ENCODE measurements around the gene GHR.

The GHR gene

DNA sequence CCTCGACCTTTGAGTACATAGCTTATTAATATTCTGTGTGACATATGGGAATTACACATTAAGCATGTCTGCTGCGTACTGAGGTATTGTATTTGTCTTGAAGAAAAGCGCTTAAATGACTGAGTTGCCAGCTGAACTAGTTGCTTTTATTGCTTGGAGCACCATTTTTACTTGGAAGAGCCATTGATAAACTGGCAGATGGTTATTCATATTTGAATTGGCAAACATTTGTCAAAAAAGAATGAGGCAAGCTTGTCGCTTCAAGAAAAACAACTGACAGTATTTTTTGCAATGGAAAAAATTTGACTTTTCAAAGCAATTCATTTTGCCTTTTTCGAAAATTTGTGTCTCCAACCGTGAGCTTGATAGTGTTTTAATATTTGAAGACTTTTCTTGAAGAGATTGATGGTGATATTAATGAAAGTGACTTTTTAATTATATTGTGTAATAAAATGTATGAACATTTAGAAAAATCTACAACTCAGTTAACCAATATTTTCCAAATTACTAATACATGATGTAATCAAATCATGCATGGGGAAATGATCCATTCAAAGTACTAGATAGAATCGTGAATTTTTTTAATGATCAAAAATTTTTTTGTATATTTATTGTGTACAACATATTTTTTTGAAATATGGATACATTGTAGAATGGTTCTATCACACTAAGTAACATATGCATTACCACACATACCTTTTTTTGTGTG, 278.3 kb downstream of the GHR start:
- CTCF ChIA-PET: no interaction called here
- POLR2A ChIA-PET: interaction anchor here (0.9 kb wide), 1 partner anchor 18 kb away, joined by 3 read pairs; no protein-coding TSS in a partner anchor
- no peaks in the 10 kb centered on the region for H3K36me3 ChIP-seq (ENCODE audit: control insufficient read depth in 4 of 4, insufficient read depth in 4 of 4, low read length in 3 of 4)
- H3K27me3 ChIP-seq (replicated peaks in 2 of 5; ENCODE audit: control insufficient read depth in 4 of 5, insufficient read depth in 5 of 5, low read length in 4 of 5): no peaks in the 10 kb centered on the region
- 100% methylated on average over 2 of the region's 7 CpGs for WGBS (ENCODE audit: insufficient coverage)
- H3K4me1 ChIP-seq (ENCODE audit: control extremely low read depth in 1 of 4, control insufficient read depth in 4 of 4, insufficient read depth in 4 of 4, low read length in 3 of 4): no peaks in the 10 kb centered on the region
- no peak overlapping the region for H3K27ac ChIP-seq (ENCODE audit: insufficient read depth in 1 of 2, low read depth in 1 of 2, low read length in 2 of 2, poor library complexity in 1 of 2, severe bottlenecking in 2 of 2)
- no peak overlapping the region for H3K4me3 ChIP-seq (ENCODE audit: control insufficient read depth in 1 of 7, extremely low read depth in 1 of 7, insufficient read depth in 4 of 7, low read depth in 2 of 7, low read length in 6 of 7)
- no peak for DNase-seq
- peaks cover 0 to 16% (median 0%) of the 10 kb centered on the region in 5 experiments for H3K9me3 ChIP-seq (ENCODE audit: control extremely low read depth in 1 of 5, control insufficient read depth in 4 of 5, insufficient read depth in 2 of 5, low read depth in 1 of 5, low read length in 4 of 5)

DNA sequence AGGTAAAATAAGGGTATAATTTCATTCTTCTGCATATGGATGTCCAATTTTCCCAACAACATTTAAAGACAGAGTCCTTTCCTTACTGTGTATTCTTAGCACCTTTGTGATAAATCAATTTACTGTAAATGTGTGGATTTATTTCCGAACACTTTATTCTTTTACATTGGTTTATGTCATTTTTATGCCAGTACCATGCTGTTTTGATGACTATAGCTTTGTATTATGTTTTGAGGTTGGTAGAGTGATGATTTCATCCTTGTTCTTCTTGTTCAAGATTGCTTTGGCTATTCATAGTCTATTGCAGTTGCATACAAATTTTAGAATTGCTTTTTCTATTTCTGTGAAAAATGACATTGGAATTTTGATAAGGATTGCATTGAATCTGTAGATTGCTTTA, 280.0 kb downstream of the GHR start:
- ChIA-PET POLR2A (no interaction called here), CTCF (no interaction called here)
- H3K9me3 ChIP-seq (ENCODE audit: control extremely low read depth in 1 of 5, control insufficient read depth in 4 of 5, insufficient read depth in 2 of 5, low read depth in 1 of 5, low read length in 4 of 5): peaks cover 0 to 17% (median 0%) of the 10 kb centered on the region in 5 experiments
- WGBS (ENCODE audit: insufficient coverage): no CpG with 5 or more reads among the region's 1 CpG
- no peak for DNase-seq
- H3K4me3 ChIP-seq (ENCODE audit: control insufficient read depth in 1 of 7, extremely low read depth in 1 of 7, insufficient read depth in 4 of 7, low read depth in 2 of 7, low read length in 6 of 7): no peak overlapping the region
- no peaks in the 10 kb centered on the region for H3K27me3 ChIP-seq (replicated peaks in 2 of 5; ENCODE audit: control insufficient read depth in 4 of 5, insufficient read depth in 5 of 5, low read length in 4 of 5)
- H3K36me3 ChIP-seq (ENCODE audit: control insufficient read depth in 4 of 4, insufficient read depth in 4 of 4, low read length in 3 of 4): no peaks in the 10 kb centered on the region
- no peak overlapping the region for H3K27ac ChIP-seq (ENCODE audit: insufficient read depth in 1 of 2, low read depth in 1 of 2, low read length in 2 of 2, poor library complexity in 1 of 2, severe bottlenecking in 2 of 2)
- no peaks in the 10 kb centered on the region for H3K4me1 ChIP-seq (ENCODE audit: control extremely low read depth in 1 of 4, control insufficient read depth in 4 of 4, insufficient read depth in 4 of 4, low read length in 3 of 4)

DNA sequence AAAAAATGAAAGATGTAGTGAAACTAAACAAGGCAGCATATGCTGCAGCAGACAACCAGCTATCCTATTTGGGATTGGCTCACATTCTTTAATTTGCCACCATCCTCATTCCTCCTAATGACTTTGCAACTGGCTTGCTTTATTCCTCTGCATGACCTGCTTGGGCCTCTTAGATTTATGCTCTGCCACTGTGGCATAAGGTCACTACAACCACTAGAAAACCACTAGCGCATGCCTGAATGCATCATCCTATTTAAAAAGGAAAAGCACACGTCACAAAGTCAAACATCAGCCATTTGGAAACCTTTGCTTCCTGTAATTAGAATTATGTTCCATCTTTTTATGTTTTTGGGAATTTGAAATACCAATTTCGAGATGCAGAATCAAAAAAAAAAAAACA, 292.5 kb downstream of the GHR start:
- ChIA-PET CTCF (no interaction called here), POLR2A (no interaction called here)
- 6% methylated on average over 2 of the region's 3 CpGs for WGBS (ENCODE audit: insufficient coverage)
- DNase-seq: peak; percentile 49 to 82 (median 70)
- Histone ChIP-seq H3K27me3 (replicated peaks in 2 of 5; ENCODE audit: control insufficient read depth in 4 of 5, insufficient read depth in 5 of 5, low read length in 4 of 5) (no peaks in the 10 kb centered on the region), H3K4me1 (ENCODE audit: control extremely low read depth in 1 of 4, control insufficient read depth in 4 of 4, insufficient read depth in 4 of 4, low read length in 3 of 4) (peaks cover 12 to 34% (median 20%) of the 10 kb centered on the region in 4 experiments), H3K9me3 (ENCODE audit: control extremely low read depth in 1 of 5, control insufficient read depth in 4 of 5, insufficient read depth in 2 of 5, low read depth in 1 of 5, low read length in 4 of 5) (no peaks in the 10 kb centered on the region), H3K4me3 (ENCODE audit: control insufficient read depth in 1 of 7, extremely low read depth in 1 of 7, insufficient read depth in 4 of 7, low read depth in 2 of 7, low read length in 6 of 7) (peak overlapping the region in 1 of 7 experiments; percentile 4), H3K27ac (ENCODE audit: insufficient read depth in 1 of 2, low read depth in 1 of 2, low read length in 2 of 2, poor library complexity in 1 of 2, severe bottlenecking in 2 of 2) (no peak overlapping the region), H3K36me3 (ENCODE audit: control insufficient read depth in 4 of 4, insufficient read depth in 4 of 4, low read length in 3 of 4) (no peaks in the 10 kb centered on the region)

DNA sequence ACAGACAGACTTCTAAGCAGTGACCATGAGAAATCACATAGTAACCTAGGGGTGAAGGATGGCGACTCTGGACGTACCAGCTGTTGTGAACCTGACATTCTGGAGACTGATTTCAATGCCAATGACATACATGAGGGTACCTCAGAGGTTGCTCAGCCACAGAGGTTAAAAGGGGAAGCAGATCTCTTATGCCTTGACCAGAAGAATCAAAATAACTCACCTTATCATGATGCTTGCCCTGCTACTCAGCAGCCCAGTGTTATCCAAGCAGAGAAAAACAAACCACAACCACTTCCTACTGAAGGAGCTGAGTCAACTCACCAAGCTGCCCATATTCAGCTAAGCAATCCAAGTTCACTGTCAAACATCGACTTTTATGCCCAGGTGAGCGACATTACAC, 295.4 kb downstream of the GHR start:
- CTCF ChIA-PET: interaction anchor here (0.9 kb wide), 1 partner anchor 26 kb away, joined by 3 read pairs; no protein-coding TSS in a partner anchor

DNA sequence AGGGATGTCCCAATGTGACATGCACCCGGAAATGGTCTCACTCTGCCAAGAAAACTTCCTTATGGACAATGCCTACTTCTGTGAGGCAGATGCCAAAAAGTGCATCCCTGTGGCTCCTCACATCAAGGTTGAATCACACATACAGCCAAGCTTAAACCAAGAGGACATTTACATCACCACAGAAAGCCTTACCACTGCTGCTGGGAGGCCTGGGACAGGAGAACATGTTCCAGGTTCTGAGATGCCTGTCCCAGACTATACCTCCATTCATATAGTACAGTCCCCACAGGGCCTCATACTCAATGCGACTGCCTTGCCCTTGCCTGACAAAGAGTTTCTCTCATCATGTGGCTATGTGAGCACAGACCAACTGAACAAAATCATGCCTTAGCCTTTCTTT, 295.8 kb downstream of the GHR start:
- Histone ChIP-seq H3K36me3 (ENCODE audit: control insufficient read depth in 4 of 4, insufficient read depth in 4 of 4, low read length in 3 of 4) (no peaks in the 10 kb centered on the region), H3K27me3 (replicated peaks in 2 of 5; ENCODE audit: control insufficient read depth in 4 of 5, insufficient read depth in 5 of 5, low read length in 4 of 5) (peaks cover 0 to 4% (median 0%) of the 10 kb centered on the region in 5 experiments), H3K4me3 (ENCODE audit: control insufficient read depth in 1 of 7, extremely low read depth in 1 of 7, insufficient read depth in 4 of 7, low read depth in 2 of 7, low read length in 6 of 7) (peak overlapping the region in 1 of 7 experiments; percentile 21), H3K27ac (ENCODE audit: insufficient read depth in 1 of 2, low read depth in 1 of 2, low read length in 2 of 2, poor library complexity in 1 of 2, severe bottlenecking in 2 of 2) (no peak overlapping the region), H3K4me1 (ENCODE audit: control extremely low read depth in 1 of 4, control insufficient read depth in 4 of 4, insufficient read depth in 4 of 4, low read length in 3 of 4) (peaks cover 12 to 39% (median 20%) of the 10 kb centered on the region in 4 experiments), H3K9me3 (ENCODE audit: control extremely low read depth in 1 of 5, control insufficient read depth in 4 of 5, insufficient read depth in 2 of 5, low read depth in 1 of 5, low read length in 4 of 5) (no peaks in the 10 kb centered on the region)
- no peak for DNase-seq
- 33% methylated on average over 2 of the region's 2 CpGs for WGBS (ENCODE audit: insufficient coverage)
- CTCF ChIA-PET: interaction anchor here (0.9 kb wide), 1 partner anchor 26 kb away, joined by 3 read pairs; no protein-coding TSS in a partner anchor
- POLR2A ChIA-PET: interaction anchor here (0.6 to 0.8 kb wide), 2 partner anchors 18 to 710 kb away, joined by 3 read pairs; no protein-coding TSS in a partner anchor

More for the DNA sequence above, 295.4 kb downstream of the GHR start:
- WGBS (ENCODE audit: insufficient coverage): 7% methylated on average over 4 of the region's 4 CpGs
- peak; percentile 57 to 91 (median 86) for DNase-seq
- Histone ChIP-seq H3K4me1 (ENCODE audit: control extremely low read depth in 1 of 4, control insufficient read depth in 4 of 4, insufficient read depth in 4 of 4, low read length in 3 of 4) (peaks cover 12 to 39% (median 20%) of the 10 kb centered on the region in 4 experiments), H3K4me3 (ENCODE audit: control insufficient read depth in 1 of 7, extremely low read depth in 1 of 7, insufficient read depth in 4 of 7, low read depth in 2 of 7, low read length in 6 of 7) (peak overlapping the region in 1 of 7 experiments; percentile 21), H3K27ac (ENCODE audit: insufficient read depth in 1 of 2, low read depth in 1 of 2, low read length in 2 of 2, poor library complexity in 1 of 2, severe bottlenecking in 2 of 2) (no peak overlapping the region), H3K9me3 (ENCODE audit: control extremely low read depth in 1 of 5, control insufficient read depth in 4 of 5, insufficient read depth in 2 of 5, low read depth in 1 of 5, low read length in 4 of 5) (no peaks in the 10 kb centered on the region), H3K36me3 (ENCODE audit: control insufficient read depth in 4 of 4, insufficient read depth in 4 of 4, low read length in 3 of 4) (no peaks in the 10 kb centered on the region), H3K27me3 (replicated peaks in 2 of 5; ENCODE audit: control insufficient read depth in 4 of 5, insufficient read depth in 5 of 5, low read length in 4 of 5) (peaks cover 0 to 4% (median 0%) of the 10 kb centered on the region in 5 experiments)
- POLR2A ChIA-PET: interaction anchor here (0.8 kb wide), 1 partner anchor 18 kb away, joined by 3 read pairs; no protein-coding TSS in a partner anchor

DNA sequence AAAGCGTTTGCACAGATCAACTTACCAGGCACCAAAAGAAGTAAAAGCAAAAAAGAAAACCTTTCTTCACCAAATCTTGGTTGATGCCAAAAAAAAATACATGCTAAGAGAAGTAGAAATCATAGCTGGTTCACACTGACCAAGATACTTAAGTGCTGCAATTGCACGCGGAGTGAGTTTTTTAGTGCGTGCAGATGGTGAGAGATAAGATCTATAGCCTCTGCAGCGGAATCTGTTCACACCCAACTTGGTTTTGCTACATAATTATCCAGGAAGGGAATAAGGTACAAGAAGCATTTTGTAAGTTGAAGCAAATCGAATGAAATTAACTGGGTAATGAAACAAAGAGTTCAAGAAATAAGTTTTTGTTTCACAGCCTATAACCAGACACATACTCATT, 297.0 kb downstream of the GHR start:
- Histone ChIP-seq H3K27me3 (replicated peaks in 2 of 5; ENCODE audit: control insufficient read depth in 4 of 5, insufficient read depth in 5 of 5, low read length in 4 of 5) (peaks cover 0 to 4% (median 0%) of the 10 kb centered on the region in 5 experiments), H3K36me3 (ENCODE audit: control insufficient read depth in 4 of 4, insufficient read depth in 4 of 4, low read length in 3 of 4) (no peaks in the 10 kb centered on the region), H3K4me3 (ENCODE audit: control insufficient read depth in 1 of 7, extremely low read depth in 1 of 7, insufficient read depth in 4 of 7, low read depth in 2 of 7, low read length in 6 of 7) (peak overlapping the region in 2 of 7 experiments; percentile 2 to 5), H3K4me1 (ENCODE audit: control extremely low read depth in 1 of 4, control insufficient read depth in 4 of 4, insufficient read depth in 4 of 4, low read length in 3 of 4) (peaks cover 12 to 37% (median 20%) of the 10 kb centered on the region in 4 experiments), H3K27ac (ENCODE audit: insufficient read depth in 1 of 2, low read depth in 1 of 2, low read length in 2 of 2, poor library complexity in 1 of 2, severe bottlenecking in 2 of 2) (no peak overlapping the region), H3K9me3 (ENCODE audit: control extremely low read depth in 1 of 5, control insufficient read depth in 4 of 5, insufficient read depth in 2 of 5, low read depth in 1 of 5, low read length in 4 of 5) (no peaks in the 10 kb centered on the region)
- ChIA-PET CTCF (no interaction called here), POLR2A (no interaction called here)
- WGBS (ENCODE audit: insufficient coverage): no CpG with 5 or more reads among the region's 6 CpGs
- DNase-seq: peak; percentile 59 to 84 (median 74)

DNA sequence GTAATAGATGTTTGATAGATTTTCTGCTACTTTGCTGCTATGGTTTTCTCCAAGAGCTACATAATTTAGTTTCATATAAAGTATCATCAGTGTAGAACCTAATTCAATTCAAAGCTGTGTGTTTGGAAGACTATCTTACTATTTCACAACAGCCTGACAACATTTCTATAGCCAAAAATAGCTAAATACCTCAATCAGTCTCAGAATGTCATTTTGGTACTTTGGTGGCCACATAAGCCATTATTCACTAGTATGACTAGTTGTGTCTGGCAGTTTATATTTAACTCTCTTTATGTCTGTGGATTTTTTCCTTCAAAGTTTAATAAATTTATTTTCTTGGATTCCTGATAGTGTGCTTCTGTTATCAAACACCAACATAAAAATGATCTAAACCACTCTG, 298.2 kb downstream of the GHR start:
- peaks cover 0 to 4% (median 0%) of the 10 kb centered on the region in 5 experiments for H3K27me3 ChIP-seq (replicated peaks in 2 of 5; ENCODE audit: control insufficient read depth in 4 of 5, insufficient read depth in 5 of 5, low read length in 4 of 5)
- ChIA-PET CTCF (interaction anchor here (0.9 to 3.0 kb wide), 2 partner anchors 11 to 168 kb away, joined by 3 to 9 read pairs; no protein-coding TSS in a partner anchor), POLR2A (no interaction called here)
- no peak for DNase-seq
- no peak overlapping the region for H3K27ac ChIP-seq (ENCODE audit: insufficient read depth in 1 of 2, low read depth in 1 of 2, low read length in 2 of 2, poor library complexity in 1 of 2, severe bottlenecking in 2 of 2)
- no peaks in the 10 kb centered on the region for H3K9me3 ChIP-seq (ENCODE audit: control extremely low read depth in 1 of 5, control insufficient read depth in 4 of 5, insufficient read depth in 2 of 5, low read depth in 1 of 5, low read length in 4 of 5)
- H3K36me3 ChIP-seq (ENCODE audit: control insufficient read depth in 4 of 4, insufficient read depth in 4 of 4, low read length in 3 of 4): no peaks in the 10 kb centered on the region
- H3K4me1 ChIP-seq (ENCODE audit: control extremely low read depth in 1 of 4, control insufficient read depth in 4 of 4, insufficient read depth in 4 of 4, low read length in 3 of 4): peaks cover 12 to 27% (median 17%) of the 10 kb centered on the region in 4 experiments
- no peak overlapping the region for H3K4me3 ChIP-seq (ENCODE audit: control insufficient read depth in 1 of 7, extremely low read depth in 1 of 7, insufficient read depth in 4 of 7, low read depth in 2 of 7, low read length in 6 of 7)
